Measurements from ENCODE around the gene TMEM114.
"Not testable (repeated sequence)": the region's sequence is repeated elsewhere in the genome, so short reads cannot be mapped to it uniquely, and the experiment has no call there.

TMEM114 gene

DNA sequence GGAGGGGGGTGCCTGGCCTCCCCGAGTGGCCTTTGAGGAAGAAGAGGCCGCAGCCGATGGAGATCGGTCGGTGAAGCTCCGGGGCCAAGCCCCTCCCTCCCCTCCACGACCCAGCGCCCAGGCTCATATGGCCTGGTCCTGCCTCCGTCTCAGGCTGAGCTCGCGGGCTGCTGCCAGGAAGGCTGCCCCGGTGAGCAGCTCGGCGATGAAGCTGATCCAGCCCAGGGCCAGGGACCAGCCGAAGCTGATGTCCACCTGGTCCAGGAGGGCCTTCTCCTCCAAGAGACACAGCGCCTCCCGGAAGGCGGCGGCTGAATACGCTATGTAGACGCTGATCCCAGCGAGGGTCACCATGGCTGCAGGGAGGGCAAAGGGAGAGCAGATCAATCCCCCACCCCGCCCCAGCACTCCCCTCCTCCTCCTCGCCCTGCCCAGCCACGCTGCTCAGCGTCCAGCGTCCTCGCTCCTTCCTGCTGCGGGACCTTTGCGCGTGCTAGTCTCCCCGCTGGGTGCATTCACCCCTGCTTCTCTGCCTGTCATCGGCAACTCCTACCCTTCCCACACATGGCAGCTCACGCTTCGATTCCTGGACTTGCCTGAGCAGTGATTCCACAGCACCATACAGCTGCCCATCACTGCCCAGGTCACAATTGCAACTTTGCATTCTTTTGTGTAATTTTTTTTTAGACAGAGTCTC lies 20.5 kb downstream of the TMEM114 start:
- no peak overlapping the region for H3K4me3 ChIP-seq (replicated peaks; ENCODE audit: low read depth, low read length)
- no peak for DNase-seq (ENCODE audit: extremely low read depth, low read depth)
- TF ChIP-seq CTCF (IDR thresholded peaks at IDR 0.05; ENCODE audit: low read depth, low read length, missing control alignments), result no peak

GRCh38 chr16:8568231-8568617 lies 22.1 kb downstream of the TMEM114 start:
- DNase-seq (ENCODE audit: extremely low read depth, low read depth), result no peak
- no peak overlapping the region for H3K4me3 ChIP-seq (replicated peaks; ENCODE audit: low read depth, low read length)
- TF ChIP-seq CTCF (IDR thresholded peaks at IDR 0.05; ENCODE audit: low read depth, low read length, missing control alignments), result no peak

- no peak overlapping the region for H3K4me3 ChIP-seq (replicated peaks; ENCODE audit: low read depth, low read length)
- peak; percentile 87 for DNase-seq (ENCODE audit: extremely low read depth, low read depth)
- TF ChIP-seq CTCF (IDR thresholded peaks at IDR 0.05; ENCODE audit: low read depth, low read length, missing control alignments), result peak; percentile 99
These were observed 22.7 kb downstream of the TMEM114 start for GRCh38 chr16:8567355-8568230.

- H3K4me3 ChIP-seq (replicated peaks; ENCODE audit: low read depth, low read length), result no peak overlapping the region
- DNase-seq (ENCODE audit: extremely low read depth, low read depth), result no peak
- TF ChIP-seq CTCF (IDR thresholded peaks at IDR 0.05; ENCODE audit: low read depth, low read length, missing control alignments), result no peak
These were observed 24.8 kb downstream of the TMEM114 start for GRCh38 chr16:8565498-8565897.

DNA sequence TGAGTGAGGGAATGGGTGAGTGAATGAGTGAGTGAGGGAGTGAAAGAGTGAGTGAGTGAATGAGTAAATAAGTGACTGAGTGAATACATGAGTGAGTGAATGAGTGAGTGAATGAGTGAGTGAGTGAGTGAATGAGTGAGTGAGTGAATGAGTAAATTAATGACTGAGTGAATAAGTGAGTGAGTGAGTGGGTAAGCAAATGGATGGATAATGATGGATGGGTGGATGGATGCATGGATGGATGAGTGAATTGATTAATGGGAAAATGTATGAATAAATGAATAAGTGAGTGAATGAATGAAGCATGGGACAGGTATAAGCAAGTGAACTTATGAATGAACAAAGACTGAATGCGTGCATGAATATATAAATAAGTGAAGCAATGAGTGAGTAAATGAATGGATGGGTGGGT lies 25.4 kb downstream of the TMEM114 start:
- no peak for TF ChIP-seq CTCF (IDR thresholded peaks at IDR 0.05; ENCODE audit: low read depth, low read length, missing control alignments)
- no peak for DNase-seq (ENCODE audit: extremely low read depth, low read depth)
- no peak overlapping the region for H3K4me3 ChIP-seq (replicated peaks; ENCODE audit: low read depth, low read length)

- not testable (repeated sequence) for DNase-seq (ENCODE audit: extremely low read depth, low read depth); H3K4me3 ChIP-seq (replicated peaks; ENCODE audit: low read depth, low read length)
These were observed 26.3 kb downstream of the TMEM114 start for GRCh38 chr16:8563944-8564540.

DNA sequence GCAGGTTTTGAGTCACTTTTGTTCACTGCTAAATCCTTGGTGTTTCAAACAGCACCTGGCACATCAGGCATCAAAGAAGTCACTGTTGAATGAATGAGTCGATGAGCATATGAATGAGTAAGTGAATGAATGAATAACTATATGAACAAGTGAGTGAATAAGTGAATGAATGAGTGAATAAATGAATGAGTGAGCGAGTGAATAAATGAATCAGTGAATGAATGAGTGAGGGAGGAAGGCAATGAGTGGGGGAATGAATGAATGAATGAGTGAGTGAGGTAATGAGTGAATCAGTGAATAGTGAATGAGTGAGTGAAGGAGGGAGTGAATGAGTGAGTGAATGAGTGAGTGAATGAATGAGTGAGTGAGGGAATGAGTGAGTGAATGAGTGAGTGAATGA lies 28.8 kb downstream of the TMEM114 start:
- DNase-seq (ENCODE audit: extremely low read depth, low read depth), result no peak
- no peak overlapping the region for H3K4me3 ChIP-seq (replicated peaks; ENCODE audit: low read depth, low read length)
- no peak for TF ChIP-seq CTCF (IDR thresholded peaks at IDR 0.05; ENCODE audit: low read depth, low read length, missing control alignments)

Data from HFF-Myc (cell line).